WTC11 (cell line): ENCODE measurements around the gene GPRASP2. TPM values are rescaled to one million over a fixed set of nuclear protein-coding genes. Genes with fewer than 3 reads are reported as not detected.

Experiments
- ATAC-seq: fragments of 200-7000 bp; cut with Tn5 transposase; 2 replicates; pipeline ENCODE4 v1.10.0; 2021; ENCODE audit warnings: mild to moderate bottlenecking, moderate library complexity
- CTCF ChIA-PET: fragments of 300-600 bp; sonication (Branson Sonifier 250); formaldehyde crosslinking; loops from one replicate; lab custom pipeline; 2021; ENCODE audit warnings: antibody characterized with exemption; lab: Charles Lee
- POLR2A ChIA-PET: fragments of 350-600 bp; sonication (Branson Sonifier 250); formaldehyde crosslinking; loops from one replicate; lab custom pipeline; 2021; ENCODE audit warnings: antibody characterized with exemption; lab: Charles Lee
- DNase-seq: peaks from one replicate; pipeline ENCODE4 v3.0.0; 2021; ENCODE audit warnings: low spot score
- H3K27ac Mint-ChIP-seq: 2 replicates; pipeline ENCODE4 v1.8.0; 2021; ENCODE audit warnings: mixed read lengths
- H3K27me3 Mint-ChIP-seq: 2 replicates; pipeline ENCODE4 v1.8.0; 2021; ENCODE audit warnings: low read depth, mild to moderate bottlenecking, moderate library complexity, mixed read lengths
- H3K36me3 Mint-ChIP-seq: 2 replicates; pipeline ENCODE4 v1.8.0; 2021; ENCODE audit warnings: mixed read lengths
- H3K4me1 Mint-ChIP-seq: 2 replicates; pipeline ENCODE4 v1.8.0; 2022; ENCODE audit warnings: mixed read lengths
- H3K4me3 Mint-ChIP-seq: 2 replicates; pipeline ENCODE4 v1.8.0; 2021; ENCODE audit warnings: mild to moderate bottlenecking, moderate library complexity, mixed read lengths
- H3K9me3 Mint-ChIP-seq: 2 replicates; pipeline ENCODE4 v1.8.0; 2021; ENCODE audit warnings: mixed read lengths
- ARID4B ChIP-seq: sonication (generic); formaldehyde crosslinking; IDR thresholded peaks from 2 replicates; pipeline ENCODE4 v1.8.0; 2023; ENCODE audit warnings: missing genetic modification reagents, mild to moderate bottlenecking, borderline replicate concordance
- HMGA2 ChIP-seq: fragments of 250-450 bp; sonication (Bioruptor Pico); IDR thresholded peaks from 2 replicates; pipeline ENCODE4 v1.4.0; 2021; ENCODE audit warnings: mild to moderate bottlenecking, moderate library complexity
- MXD4 ChIP-seq: fragments of 250-450 bp; sonication (Bioruptor Pico); IDR thresholded peaks from 2 replicates; pipeline ENCODE4 v1.8.0; 2021; ENCODE audit warnings: mild to moderate bottlenecking, moderate library complexity, borderline replicate concordance
- NR3C1 ChIP-seq: sonication (generic); formaldehyde crosslinking; conservative IDR thresholded peaks from 2 replicates; pipeline ENCODE4 v1.8.1; 2023; ENCODE audit warnings: low read depth, mild to moderate bottlenecking, missing genetic modification reagents
- TP53 ChIP-seq: sonication (generic); formaldehyde crosslinking; IDR thresholded peaks from 2 replicates; pipeline ENCODE4 v1.8.1; 2023; ENCODE audit warnings: mild to moderate bottlenecking, missing genetic modification reagents
- USF2 ChIP-seq: sonication (generic); formaldehyde crosslinking; IDR thresholded peaks from 2 replicates; pipeline ENCODE4 v1.8.1; 2023; ENCODE audit warnings: mild to moderate bottlenecking, missing genetic modification reagents, moderate library complexity
- ZNF219 ChIP-seq: sonication (generic); formaldehyde crosslinking; IDR thresholded peaks from 2 replicates; pipeline ENCODE4 v1.8.0; 2023; ENCODE audit warnings: missing genetic modification reagents, mild to moderate bottlenecking, borderline replicate concordance
- ZNF317 ChIP-seq: sonication (generic); formaldehyde crosslinking; IDR thresholded peaks from 2 replicates; pipeline ENCODE4 v1.8.1; 2023; ENCODE audit warnings: low read depth, mild to moderate bottlenecking, moderate library complexity, missing genetic modification reagents, borderline replicate concordance
- ZNF396 ChIP-seq: fragments of 250-450 bp; sonication (Bioruptor Pico); IDR thresholded peaks from 2 replicates; pipeline ENCODE4 v1.8.0; 2021; ENCODE audit warnings: mild to moderate bottlenecking, moderate library complexity, borderline replicate concordance
- ZNF423 ChIP-seq: fragments of 250-450 bp; sonication (Bioruptor Pico); IDR thresholded peaks from 2 replicates; pipeline ENCODE4 v2.1.2; 2022; ENCODE audit warnings: mild to moderate bottlenecking, moderate library complexity
- ZSCAN18 ChIP-seq: fragments of 250-450 bp; sonication (Bioruptor Pico); IDR thresholded peaks from 2 replicates; pipeline ENCODE4 v2.1.2; 2022; ENCODE audit warnings: mild to moderate bottlenecking, moderate library complexity
- total RNA-seq: library from RNA; stranded (reverse); gene quantifications from 3 replicates; pipeline ENCODE4 v1.2.3, GENCODE V29; 2021
- TF ChIP-seq, protein P1 (sequence below): sonication (generic); formaldehyde crosslinking; IDR thresholded peaks from 2 replicates; pipeline ENCODE4 v1.8.1; 2022; ENCODE audit warnings: low read depth, missing genetic modification reagents, borderline replicate concordance
- TF ChIP-seq, protein P2 (sequence below): sonication (generic); formaldehyde crosslinking; IDR thresholded peaks from 2 replicates; pipeline ENCODE4 v1.8.1; 2023; ENCODE audit warnings: mild to moderate bottlenecking, missing genetic modification reagents, moderate library complexity
- TF ChIP-seq, protein P3 (sequence below): fragments of 200-600 bp; IDR thresholded peaks from 2 replicates; pipeline ENCODE4 v1.8.0; 2022; ENCODE audit warnings: antibody characterized with exemption

The GPRASP2 gene
- total RNA-seq, 1 experiment from 2014 or later = 18.5 TPM

- Mint-ChIP-seq H3K27ac (no peak overlapping the region), H3K4me3 (no peak overlapping the region), H3K9me3 (peaks cover 2% of the 10 kb centered on the region), H3K36me3 (no peaks in the 10 kb centered on the region), H3K4me1 (no peaks in the 10 kb centered on the region), H3K27me3 (peaks cover 2% of the 10 kb centered on the region; the same call in 1 of the 2 replicates)
- CTCF ChIA-PET = no interaction called here
- no peak for TF ChIP-seq ARID4B (CRISPR knock-in tag)
- no peak for TF ChIP-seq ZNF219 (CRISPR knock-in tag)
- no peak for TF ChIP-seq HMGA2
- TF ChIP-seq, protein P1, sequence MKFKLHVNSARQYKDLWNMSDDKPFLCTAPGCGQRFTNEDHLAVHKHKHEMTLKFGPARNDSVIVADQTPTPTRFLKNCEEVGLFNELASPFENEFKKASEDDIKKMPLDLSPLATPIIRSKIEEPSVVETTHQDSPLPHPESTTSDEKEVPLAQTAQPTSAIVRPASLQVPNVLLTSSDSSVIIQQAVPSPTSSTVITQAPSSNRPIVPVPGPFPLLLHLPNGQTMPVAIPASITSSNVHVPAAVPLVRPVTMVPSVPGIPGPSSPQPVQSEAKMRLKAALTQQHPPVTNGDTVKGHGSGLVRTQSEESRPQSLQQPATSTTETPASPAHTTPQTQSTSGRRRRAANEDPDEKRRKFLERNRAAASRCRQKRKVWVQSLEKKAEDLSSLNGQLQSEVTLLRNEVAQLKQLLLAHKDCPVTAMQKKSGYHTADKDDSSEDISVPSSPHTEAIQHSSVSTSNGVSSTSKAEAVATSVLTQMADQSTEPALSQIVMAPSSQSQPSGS (CRISPR knock-in tag) = no peak
- TF ChIP-seq ZSCAN18 (CRISPR knock-in tag) = no peak
- ATAC-seq = no peak
- no peak for DNase-seq
- POLR2A ChIA-PET = no interaction called here
These were observed 14.8 kb upstream of the GPRASP2 start for GRCh38 chrX:102697494-102697893.

GRCh38 chrX:102708900-102709299 is 3.3 kb upstream of the GPRASP2 start:
- DNase-seq = no peak
- POLR2A ChIA-PET = no interaction called here
- TF ChIP-seq ZNF423 (CRISPR knock-in tag) (no peak), ZNF396 (CRISPR knock-in tag) (no peak), USF2 (CRISPR knock-in tag) (no peak), HMGA2 (no peak), ARID4B (CRISPR knock-in tag) (no peak), NR3C1 (no peak), ZNF317 (CRISPR knock-in tag) (no peak), TP53 (CRISPR knock-in tag) (no peak), MXD4 (CRISPR knock-in tag) (no peak)
- TF ChIP-seq, protein P2, sequence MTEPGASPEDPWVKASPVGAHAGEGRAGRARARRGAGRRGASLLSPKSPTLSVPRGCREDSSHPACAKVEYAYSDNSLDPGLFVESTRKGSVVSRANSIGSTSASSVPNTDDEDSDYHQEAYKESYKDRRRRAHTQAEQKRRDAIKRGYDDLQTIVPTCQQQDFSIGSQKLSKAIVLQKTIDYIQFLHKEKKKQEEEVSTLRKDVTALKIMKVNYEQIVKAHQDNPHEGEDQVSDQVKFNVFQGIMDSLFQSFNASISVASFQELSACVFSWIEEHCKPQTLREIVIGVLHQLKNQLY (CRISPR knock-in tag) = no peak
- TF ChIP-seq, protein P3, sequence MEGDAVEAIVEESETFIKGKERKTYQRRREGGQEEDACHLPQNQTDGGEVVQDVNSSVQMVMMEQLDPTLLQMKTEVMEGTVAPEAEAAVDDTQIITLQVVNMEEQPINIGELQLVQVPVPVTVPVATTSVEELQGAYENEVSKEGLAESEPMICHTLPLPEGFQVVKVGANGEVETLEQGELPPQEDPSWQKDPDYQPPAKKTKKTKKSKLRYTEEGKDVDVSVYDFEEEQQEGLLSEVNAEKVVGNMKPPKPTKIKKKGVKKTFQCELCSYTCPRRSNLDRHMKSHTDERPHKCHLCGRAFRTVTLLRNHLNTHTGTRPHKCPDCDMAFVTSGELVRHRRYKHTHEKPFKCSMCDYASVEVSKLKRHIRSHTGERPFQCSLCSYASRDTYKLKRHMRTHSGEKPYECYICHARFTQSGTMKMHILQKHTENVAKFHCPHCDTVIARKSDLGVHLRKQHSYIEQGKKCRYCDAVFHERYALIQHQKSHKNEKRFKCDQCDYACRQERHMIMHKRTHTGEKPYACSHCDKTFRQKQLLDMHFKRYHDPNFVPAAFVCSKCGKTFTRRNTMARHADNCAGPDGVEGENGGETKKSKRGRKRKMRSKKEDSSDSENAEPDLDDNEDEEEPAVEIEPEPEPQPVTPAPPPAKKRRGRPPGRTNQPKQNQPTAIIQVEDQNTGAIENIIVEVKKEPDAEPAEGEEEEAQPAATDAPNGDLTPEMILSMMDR = no peak

More at GRCh38 chrX:102708900-102709299, 3.3 kb upstream of the GPRASP2 start:
- no peak overlapping the region for H3K27ac Mint-ChIP-seq
- peaks cover 26% of the 10 kb centered on the region for H3K27me3 Mint-ChIP-seq
- no peak for ATAC-seq
- CTCF ChIA-PET = interaction anchor here (1.1 kb wide), 1 partner anchor 243 kb away, joined by 3 read pairs; no protein-coding TSS in a partner anchor
- H3K9me3 Mint-ChIP-seq = no peaks in the 10 kb centered on the region
- H3K36me3 Mint-ChIP-seq = 0 out of 2 replicates have a peak, but pooled peaks cover 5% of the 10 kb centered on the region
- H3K4me3 Mint-ChIP-seq = no peak overlapping the region
- peaks cover 8% of the 10 kb centered on the region for H3K4me1 Mint-ChIP-seq
